ENCODE results near the gene BSDC1.
"Not testable (repeated sequence)": the region's sequence is repeated elsewhere in the genome, so short reads cannot be mapped to it uniquely, and the experiment has no call there.

The BSDC1 gene

DNA sequence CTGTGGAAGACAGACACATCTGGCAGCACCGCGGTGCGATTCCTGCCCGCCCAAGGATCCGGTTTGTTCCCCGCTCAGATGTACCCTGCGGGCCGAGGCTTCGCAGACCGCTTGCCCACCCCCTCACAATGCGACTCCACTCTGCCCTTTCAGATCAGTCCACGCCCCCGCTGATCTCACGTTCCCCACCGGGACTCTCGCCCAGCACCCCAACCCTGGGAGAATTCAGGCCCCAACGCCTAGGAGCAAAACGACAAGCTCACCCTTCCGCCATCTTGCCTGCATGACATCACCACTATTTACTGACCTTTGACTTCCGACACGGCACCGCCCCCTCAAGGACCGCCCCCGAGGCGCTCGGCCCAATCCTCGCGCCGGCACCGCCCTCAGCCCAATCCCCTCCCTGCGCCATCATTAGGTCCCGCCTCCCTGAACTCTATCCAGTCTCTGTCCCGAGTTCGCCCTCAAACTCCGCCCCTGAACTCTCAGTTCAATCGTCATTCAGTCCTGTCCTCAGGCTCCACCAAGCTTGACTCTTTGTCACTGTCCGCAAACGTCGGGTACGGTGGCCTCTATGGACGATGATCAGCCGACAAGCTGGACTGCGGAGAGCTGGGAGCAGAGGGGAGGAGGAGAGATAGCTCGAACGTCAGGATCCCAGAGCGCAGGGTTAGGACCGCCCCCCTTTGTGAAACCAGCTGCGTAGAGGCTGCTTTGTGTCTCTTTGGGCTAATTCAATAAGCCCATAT, at the start of gene BSDC1:
Gene BSDC1 (minus strand): TSS at position 301 of the 749 bp plus-strand sequence. CDS start 27 bp downstream, at position 274.
- peak; percentile 98 for DNase-seq

GRCh38 chr1:32441467-32441866, 47.2 kb upstream of the BSDC1 start:
- DNase-seq, result not testable (repeated sequence)

DNA sequence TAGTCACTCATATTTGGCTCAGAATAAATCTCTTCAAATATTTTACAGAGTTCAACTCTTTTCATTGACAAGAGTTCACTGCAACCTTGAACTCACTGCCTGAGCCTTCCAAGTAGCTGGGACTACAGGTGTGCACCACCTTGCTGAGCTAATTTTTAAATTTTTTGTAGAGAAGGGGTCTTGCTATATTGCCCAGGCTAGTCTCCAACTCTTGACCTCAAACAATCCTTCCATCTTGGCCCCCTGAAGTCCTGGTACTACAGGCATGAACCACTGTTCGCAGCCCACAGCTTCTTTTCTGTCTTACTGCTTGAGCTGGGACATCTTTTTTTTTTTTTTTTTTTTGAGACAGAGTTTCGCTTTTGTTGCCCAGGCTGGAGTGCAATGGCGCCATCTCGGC, 44.5 kb upstream of the BSDC1 start:
- not testable (repeated sequence) for DNase-seq

DNA sequence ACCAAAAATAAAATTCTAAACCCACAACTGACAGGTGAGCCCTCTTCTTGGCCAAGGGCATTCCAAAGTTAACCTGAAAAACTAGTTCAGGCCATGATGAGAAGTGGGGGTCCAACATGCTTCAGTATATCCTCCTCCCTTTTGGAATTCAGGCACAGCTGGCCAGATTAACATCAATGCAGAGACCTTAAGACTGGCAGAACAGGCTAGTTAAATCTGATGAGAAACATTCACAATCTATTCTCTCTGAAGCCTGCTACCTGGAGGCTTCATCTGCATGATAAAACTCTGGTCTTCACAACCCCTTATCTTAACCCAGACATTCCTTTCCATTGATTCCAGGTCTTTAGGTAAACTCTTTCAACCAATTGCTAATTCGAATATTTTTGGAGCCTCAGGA, 43.9 kb upstream of the BSDC1 start:
- DNase-seq, result no peak

- DNase-seq, result no peak
These were observed 37.6 kb upstream of the BSDC1 start for GRCh38 chr1:32431736-32432400.

GRCh38 chr1:32427264-32427963, 33.2 kb upstream of the BSDC1 start:
- DNase-seq, result no peak

DNA sequence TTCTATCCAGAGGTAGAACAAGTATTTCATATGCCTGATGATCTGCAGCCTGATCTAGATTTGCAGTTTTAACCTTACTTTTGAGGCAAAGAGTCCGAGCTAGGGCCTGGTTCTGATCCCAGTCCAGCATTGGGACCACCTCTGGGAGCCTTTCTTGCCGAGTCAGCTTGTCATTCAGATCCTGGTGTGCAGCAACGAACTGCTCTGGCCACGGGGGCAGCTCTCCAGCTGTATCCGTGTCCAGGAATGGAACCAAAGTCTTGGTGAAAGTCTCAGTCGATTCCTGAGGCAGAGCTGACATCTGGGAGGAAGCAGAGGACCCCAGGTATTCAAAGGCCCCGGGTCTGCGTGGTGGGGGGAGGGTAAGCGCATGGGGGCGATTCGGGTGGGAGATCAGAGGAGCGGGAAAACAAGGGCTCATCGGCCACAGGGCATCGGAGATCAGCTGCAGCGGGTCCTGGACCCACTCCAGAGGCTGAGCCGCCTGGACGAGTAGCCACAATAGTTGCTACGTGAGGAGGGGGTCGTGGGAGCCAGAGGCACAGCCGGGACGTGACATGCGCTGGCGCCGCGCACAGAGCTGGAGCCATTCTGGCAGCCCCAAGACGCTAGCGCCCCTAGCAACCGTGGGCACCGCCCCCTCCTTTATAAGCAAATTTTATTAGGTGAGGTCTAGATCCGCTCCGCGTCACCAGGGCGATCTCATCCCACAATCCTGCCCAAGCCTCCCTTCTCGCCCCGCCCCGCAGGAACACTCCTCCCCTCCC, 32.4 kb upstream of the BSDC1 start:
- no peak for DNase-seq

DNA sequence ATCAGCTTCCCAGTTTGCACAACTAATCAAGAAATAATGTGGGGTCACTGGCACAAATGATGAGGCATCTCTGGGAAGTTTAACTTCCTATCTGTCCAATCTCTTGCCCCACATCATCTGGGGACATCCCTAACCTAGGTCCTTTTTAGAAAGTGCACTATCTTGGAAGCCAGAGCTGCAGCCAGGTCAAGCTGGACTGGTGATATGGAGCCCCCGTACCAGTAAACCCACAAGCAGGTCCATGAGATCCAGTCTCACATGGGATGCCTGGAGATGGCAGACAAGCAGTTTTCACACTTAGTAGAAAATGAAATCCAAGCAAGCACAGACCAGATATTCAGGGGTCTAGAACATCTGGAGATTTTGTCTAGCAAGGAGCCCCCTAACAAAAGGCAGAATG, 27.5 kb upstream of the BSDC1 start:
- no peak for DNase-seq

- DNase-seq, result no peak
These were observed 20.1 kb upstream of the BSDC1 start for GRCh38 chr1:32414186-32414886.

GRCh38 chr1:32413507-32414185, 19.4 kb upstream of the BSDC1 start:
- DNase-seq, result peak; percentile 40

GRCh38 chr1:32411261-32411660, 17.0 kb upstream of the BSDC1 start:
- DNase-seq, result no peak

GRCh38 chr1:32406629-32407111, 12.4 kb upstream of the BSDC1 start:
- DNase-seq, result no peak

- DNase-seq, result no peak
These were observed 11.6 kb upstream of the BSDC1 start for GRCh38 chr1:32405672-32406467.

GRCh38 chr1:32404946-32405345, 10.7 kb upstream of the BSDC1 start:
- no peak for DNase-seq

- DNase-seq, result peak; percentile 86
These were observed 6.8 kb upstream of the BSDC1 start for GRCh38 chr1:32400876-32401631.

DNA sequence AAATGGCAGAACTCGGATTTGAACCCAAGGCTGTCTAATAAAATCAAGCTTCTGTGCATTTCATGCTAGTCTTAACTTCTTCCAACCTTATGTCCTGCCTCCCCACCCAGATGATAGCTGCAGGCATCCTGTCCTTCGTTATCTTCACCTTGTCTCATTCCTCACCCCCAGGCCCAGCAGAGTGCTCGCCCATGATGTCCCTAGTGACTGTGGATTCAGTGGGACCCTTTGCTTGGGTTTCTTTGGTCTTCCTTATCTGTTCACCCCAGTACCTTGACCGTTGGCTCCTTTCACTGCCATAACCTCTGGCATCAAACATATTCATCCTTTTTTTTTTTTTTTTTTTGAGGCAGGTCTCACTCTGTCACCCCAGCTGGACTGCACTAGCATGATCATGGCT, 5.6 kb upstream of the BSDC1 start:
- DNase-seq, result no peak

DNA sequence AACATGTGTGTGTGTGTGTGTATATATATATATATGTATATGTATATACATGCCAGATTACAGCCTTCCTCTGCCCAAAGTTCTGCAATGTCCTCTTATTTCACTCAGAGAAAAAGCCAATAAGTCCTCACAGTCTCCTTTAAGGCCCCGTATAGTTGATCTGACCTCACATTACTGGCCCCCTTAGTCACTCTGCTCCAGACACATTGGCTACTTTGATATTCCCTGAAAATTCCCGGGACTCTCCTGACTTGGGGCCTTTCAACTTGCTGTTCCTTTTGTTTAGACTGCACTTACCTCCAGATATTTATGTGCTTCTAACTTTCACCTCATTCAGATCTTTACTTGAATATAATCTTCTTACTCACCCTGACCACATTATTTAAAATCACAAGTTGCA, 4.2 kb upstream of the BSDC1 start:
- no peak for DNase-seq

- DNase-seq, result not testable (repeated sequence)
These were observed 2.3 kb upstream of the BSDC1 start for GRCh38 chr1:32396524-32396923.

DNA sequence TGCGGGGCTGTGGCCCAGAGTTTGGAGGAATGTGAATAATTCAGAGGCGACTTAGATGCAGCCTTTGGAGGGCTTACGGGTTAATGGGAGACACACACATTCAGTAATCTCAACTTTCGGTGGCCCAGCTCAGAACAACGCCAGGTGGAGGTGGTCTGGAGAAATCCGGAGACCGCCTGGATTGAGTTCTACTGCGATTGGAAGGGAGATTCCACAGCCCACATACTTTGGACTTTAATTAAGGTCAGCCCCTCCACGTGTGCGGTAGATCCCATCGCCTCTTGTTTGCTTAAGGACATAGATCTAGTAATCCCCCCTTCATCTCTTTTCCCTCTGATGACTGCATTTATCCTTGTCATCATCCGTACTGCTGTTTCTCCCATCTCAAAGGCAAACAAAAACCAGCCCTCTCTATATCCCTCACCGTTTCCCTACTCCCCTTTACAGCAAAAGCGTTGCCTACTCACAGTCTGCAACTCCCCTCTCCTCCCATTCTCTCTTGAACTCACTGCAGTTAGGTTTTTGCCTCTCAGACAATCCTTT, 720 bp upstream of the BSDC1 start:
- DNase-seq, result no peak

DNA sequence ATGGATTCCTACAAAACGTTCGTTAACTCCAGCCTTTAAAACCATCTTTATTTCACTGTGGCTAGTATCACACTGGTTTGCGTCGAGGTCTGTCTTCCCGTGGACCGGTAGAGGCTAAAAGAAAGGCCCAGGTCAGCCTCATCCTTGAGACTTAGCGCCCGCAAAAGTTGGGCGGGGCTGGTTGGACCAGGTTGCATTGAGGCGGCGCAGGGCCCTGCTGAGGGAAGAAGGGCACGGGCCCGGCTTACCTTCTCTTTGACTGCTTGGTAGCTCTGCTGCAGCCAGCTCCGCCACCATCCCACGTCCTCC, 455 bp downstream of the BSDC1 start:
- DNase-seq, result no peak

Data from amniotic stem cell (primary cell).